Stromal cell of bone marrow (primary cell): ENCODE results near the gene PITRM1.
A peak's percentile ranks its signal among the peaks of the same experiment; 100 is the strongest.
"Not testable (repeated sequence)": the region's sequence is repeated elsewhere in the genome, so short reads cannot be mapped to it uniquely, and the experiment has no call there.

ENCODE experiments used
- DNase-seq: peaks from one replicate; pipeline ENCODE4 v3.0.0-alpha.2; 2012; ENCODE audit warnings: low read depth

Gene PITRM1

GRCh38 chr10:3199488-3199887 is 26.9 kb upstream of the PITRM1 start:
- no peak for DNase-seq

- no peak for DNase-seq
Observed at GRCh38 chr10:3198900-3199299, 26.3 kb upstream of the PITRM1 start.

GRCh38 chr10:3197348-3198003 is 24.9 kb upstream of the PITRM1 start:
- DNase-seq: peak; percentile 60

- DNase-seq: no peak
Observed at GRCh38 chr10:3196958-3197347, 24.4 kb upstream of the PITRM1 start.

GRCh38 chr10:3196482-3196881 is 23.9 kb upstream of the PITRM1 start:
- DNase-seq: no peak

GRCh38 chr10:3195726-3196125 is 23.1 kb upstream of the PITRM1 start:
- no peak for DNase-seq

GRCh38 chr10:3195286-3195685 is 22.7 kb upstream of the PITRM1 start:
- no peak for DNase-seq

GRCh38 chr10:3194871-3195270 is 22.3 kb upstream of the PITRM1 start:
- no peak for DNase-seq

- DNase-seq: no peak
Observed at GRCh38 chr10:3193751-3194150, 21.2 kb upstream of the PITRM1 start.

- DNase-seq: peak; percentile 53
Observed at GRCh38 chr10:3192856-3193635, 20.5 kb upstream of the PITRM1 start.

GRCh38 chr10:3190817-3191216 is 18.2 kb upstream of the PITRM1 start:
- no peak for DNase-seq

- not testable (repeated sequence) for DNase-seq
Observed at GRCh38 chr10:3187229-3187628, 14.6 kb upstream of the PITRM1 start.

- DNase-seq: no peak
Observed at GRCh38 chr10:3186368-3186767, 13.8 kb upstream of the PITRM1 start.

- no peak for DNase-seq
Observed at GRCh38 chr10:3185386-3185785, 12.8 kb upstream of the PITRM1 start.

GRCh38 chr10:3180355-3181025 is 7.9 kb upstream of the PITRM1 start:
- DNase-seq: no peak

- DNase-seq: no peak
Observed at GRCh38 chr10:3179174-3179573, 6.6 kb upstream of the PITRM1 start.

- no peak for DNase-seq
Observed at GRCh38 chr10:3178042-3178441, 5.5 kb upstream of the PITRM1 start.

- no peak for DNase-seq
Observed at GRCh38 chr10:3173171-3173878, 743 bp upstream of the PITRM1 start.

- DNase-seq: peak; percentile 75
Observed at GRCh38 chr10:3172081-3172445, 519 bp downstream of the PITRM1 start.

GRCh38 chr10:3171488-3171887 is 1.1 kb downstream of the PITRM1 start:
- not testable (repeated sequence) for DNase-seq

- no peak for DNase-seq
Observed at GRCh38 chr10:3169673-3170072, 2.9 kb downstream of the PITRM1 start.

- DNase-seq: no peak
Observed at GRCh38 chr10:3169271-3169670, 3.3 kb downstream of the PITRM1 start.
